Mononuclear cell (primary cell): ENCODE measurements around the gene SEL1L. TPM values are rescaled to one million over a fixed set of nuclear protein-coding genes. Genes with fewer than 3 reads are reported as not detected.
A peak's percentile ranks its signal among the peaks of the same experiment; 100 is the strongest.
"Not testable (repeated sequence)": the region's sequence is repeated elsewhere in the genome, so short reads cannot be mapped to it uniquely, and the experiment has no call there.

ENCODE experiments used
- H3K27me3 ChIP-seq: 2 replicates; pipeline ENCODE4 v1.6.0; 2011; ENCODE audit warnings: low read length, control low read depth; ENCODE audit not compliant: insufficient read depth
- H3K4me1 ChIP-seq: 2 replicates; pipeline ENCODE4 v1.5.1; 2011; ENCODE audit warnings: mild to moderate bottlenecking, low read length, control low read depth; ENCODE audit not compliant: insufficient read depth
- H3K4me3 ChIP-seq: 2 replicates; pipeline ENCODE4 v1.5.1; 2011; ENCODE audit warnings: mild to moderate bottlenecking, low read length, moderate library complexity
- H3K9me3 ChIP-seq: 2 replicates; pipeline ENCODE4 v1.5.1; 2011; ENCODE audit warnings: low read depth, mild to moderate bottlenecking, control low read depth, low read length
- total RNA-seq: library from RNA; depleted of rRNA; stranded (reverse); fragments of >200 nt; gene quantifications from one replicate; pipeline ENCODE4 v1.2.3, GENCODE V29; 2012

SEL1L gene
- total RNA-seq, 1 donor: 57.0 TPM

GRCh38 chr14:81537193-81537592 is 3.5 kb upstream of the SEL1L start:
- peaks cover 28% of the 10 kb centered on the region for H3K4me1 ChIP-seq
- H3K4me3 ChIP-seq: no peak overlapping the region
- H3K9me3 ChIP-seq: no peaks in the 10 kb centered on the region
- no peaks in the 10 kb centered on the region for H3K27me3 ChIP-seq

DNA sequence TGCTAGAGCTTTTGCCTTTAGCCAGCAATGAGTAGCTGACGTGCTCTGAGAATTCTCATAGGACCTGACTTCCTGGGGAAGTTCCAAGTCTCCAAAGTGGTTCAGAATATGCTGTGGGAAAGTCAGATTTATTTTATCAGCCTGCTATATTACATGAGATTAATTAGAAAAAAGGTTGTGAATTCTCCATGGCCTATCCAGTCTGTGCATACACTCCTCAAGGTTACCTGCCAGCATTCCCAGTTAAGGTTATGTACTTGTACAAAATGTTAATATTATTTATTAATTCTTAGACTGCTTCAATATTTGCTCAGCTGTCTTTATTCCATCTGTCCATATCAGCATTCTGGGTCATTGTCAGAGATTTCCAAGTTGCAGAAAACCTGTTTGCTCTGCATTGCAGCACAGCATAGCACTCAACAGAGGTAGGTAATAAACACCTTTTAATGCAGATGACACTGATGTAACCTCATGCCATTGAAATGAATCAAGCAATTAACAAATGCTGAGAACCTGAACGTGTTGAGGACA is 2.7 kb upstream of the SEL1L start:
- Histone ChIP-seq H3K4me1 (peaks cover 36% of the 10 kb centered on the region), H3K27me3 (no peaks in the 10 kb centered on the region), H3K9me3 (no peaks in the 10 kb centered on the region), H3K4me3 (no peak overlapping the region)

DNA sequence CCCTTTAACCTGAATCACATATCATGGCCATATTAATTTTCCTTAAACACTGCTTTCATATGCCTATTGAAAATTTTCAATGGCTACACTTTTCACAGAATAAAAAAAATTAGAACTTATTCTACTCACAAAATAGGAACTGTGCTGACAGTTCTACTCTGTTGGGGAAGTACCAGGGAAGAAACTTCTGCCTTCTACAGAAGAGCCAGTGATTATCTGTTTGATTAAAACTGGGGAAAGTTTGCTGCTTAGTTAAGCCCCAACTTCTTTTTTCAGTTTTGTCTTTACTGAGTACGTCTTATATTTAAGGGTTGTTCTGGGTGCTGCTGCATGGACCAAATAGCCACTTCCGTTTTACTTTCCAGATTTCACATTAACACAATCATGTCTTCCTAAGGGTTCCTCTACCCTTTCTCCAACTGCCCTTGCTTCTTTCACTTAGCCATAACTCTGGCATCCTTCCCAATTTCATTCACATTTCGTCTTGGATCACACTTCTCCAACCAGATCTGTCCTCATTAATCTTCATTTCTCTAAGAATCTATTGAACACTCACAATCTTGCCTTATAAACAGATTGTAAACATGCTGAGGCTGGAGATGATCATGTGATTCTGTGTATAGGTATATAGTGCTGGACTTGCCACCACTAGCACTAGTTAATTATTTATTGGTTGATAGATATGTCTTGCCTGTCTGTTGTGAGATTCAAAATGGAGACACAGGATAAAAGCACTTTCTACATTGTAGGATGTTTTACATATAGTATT is 1.9 kb upstream of the SEL1L start:
- no peaks in the 10 kb centered on the region for H3K27me3 ChIP-seq
- peaks cover 36% of the 10 kb centered on the region for H3K4me1 ChIP-seq
- H3K4me3 ChIP-seq: no peak overlapping the region
- H3K9me3 ChIP-seq: no peaks in the 10 kb centered on the region

GRCh38 chr14:81534510-81535074 is 939 bp upstream of the SEL1L start:
- H3K4me3 ChIP-seq: no peak overlapping the region

GRCh38 chr14:81533212-81533535 is 479 bp downstream of the SEL1L start:
- Histone ChIP-seq H3K9me3 (no peaks in the 10 kb centered on the region), H3K4me3 (peak overlapping the region; percentile 83), H3K4me1 (peaks cover 36% of the 10 kb centered on the region)

More at GRCh38 chr14:81534510-81535074, 939 bp upstream of the SEL1L start:
- no peaks in the 10 kb centered on the region for H3K9me3 ChIP-seq
- no peaks in the 10 kb centered on the region for H3K27me3 ChIP-seq
- peaks cover 36% of the 10 kb centered on the region for H3K4me1 ChIP-seq

GRCh38 chr14:81529391-81529790 is 4.3 kb downstream of the SEL1L start:
- no peak overlapping the region for H3K4me3 ChIP-seq
- H3K9me3 ChIP-seq: no peaks in the 10 kb centered on the region
- H3K27me3 ChIP-seq: no peaks in the 10 kb centered on the region
- peaks cover 22% of the 10 kb centered on the region for H3K4me1 ChIP-seq

More at GRCh38 chr14:81533212-81533535, 479 bp downstream of the SEL1L start:
- H3K27me3 ChIP-seq: no peaks in the 10 kb centered on the region

- H3K27me3 ChIP-seq: no peaks in the 10 kb centered on the region
- no peak overlapping the region for H3K4me3 ChIP-seq
- H3K4me1 ChIP-seq: peaks cover 12% of the 10 kb centered on the region
- H3K9me3 ChIP-seq: no peaks in the 10 kb centered on the region
Observed at GRCh38 chr14:81525129-81525528, 8.5 kb downstream of the SEL1L start.

GRCh38 chr14:81523616-81524015 is 10.0 kb downstream of the SEL1L start:
- H3K4me3 ChIP-seq: no peak overlapping the region
- H3K4me1 ChIP-seq: peaks cover 26% of the 10 kb centered on the region
- no peaks in the 10 kb centered on the region for H3K9me3 ChIP-seq
- no peaks in the 10 kb centered on the region for H3K27me3 ChIP-seq

DNA sequence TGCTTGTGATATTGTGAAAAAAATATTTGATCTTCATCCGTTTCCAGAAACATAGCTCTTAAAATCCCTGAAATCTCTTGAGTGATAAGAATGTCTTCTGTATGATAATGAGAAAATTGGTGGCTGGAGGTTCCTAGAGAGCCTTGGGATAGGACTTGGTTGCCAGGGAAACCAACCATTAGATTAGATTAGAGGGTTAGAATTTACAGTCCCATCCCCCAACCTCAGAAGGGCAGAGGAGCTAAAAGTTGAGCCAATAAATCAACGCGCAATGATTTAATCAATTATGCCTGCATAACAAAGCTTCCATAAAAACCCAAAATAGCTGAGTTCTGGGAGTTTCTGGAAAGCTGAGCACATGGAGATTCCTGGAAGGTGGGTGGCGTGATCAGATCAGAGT is 10.6 kb downstream of the SEL1L start:
- Histone ChIP-seq H3K9me3 (no peaks in the 10 kb centered on the region), H3K4me3 (no peak overlapping the region), H3K4me1 (peaks cover 28% of the 10 kb centered on the region), H3K27me3 (no peaks in the 10 kb centered on the region)

GRCh38 chr14:81521356-81521755 is 12.3 kb downstream of the SEL1L start:
- Histone ChIP-seq H3K9me3 (no peaks in the 10 kb centered on the region), H3K4me1 (peaks cover 28% of the 10 kb centered on the region), H3K27me3 (no peaks in the 10 kb centered on the region), H3K4me3 (no peak overlapping the region)

- H3K9me3 ChIP-seq: no peaks in the 10 kb centered on the region
- no peaks in the 10 kb centered on the region for H3K27me3 ChIP-seq
- no peak overlapping the region for H3K4me3 ChIP-seq
- H3K4me1 ChIP-seq: peaks cover 28% of the 10 kb centered on the region
Observed at GRCh38 chr14:81519200-81520011, 14.2 kb downstream of the SEL1L start.

GRCh38 chr14:81517798-81518398 is 15.8 kb downstream of the SEL1L start:
- H3K4me3 ChIP-seq: no peak overlapping the region
- H3K4me1 ChIP-seq: peaks cover 28% of the 10 kb centered on the region
- H3K9me3 ChIP-seq: no peaks in the 10 kb centered on the region
- H3K27me3 ChIP-seq: no peaks in the 10 kb centered on the region

DNA sequence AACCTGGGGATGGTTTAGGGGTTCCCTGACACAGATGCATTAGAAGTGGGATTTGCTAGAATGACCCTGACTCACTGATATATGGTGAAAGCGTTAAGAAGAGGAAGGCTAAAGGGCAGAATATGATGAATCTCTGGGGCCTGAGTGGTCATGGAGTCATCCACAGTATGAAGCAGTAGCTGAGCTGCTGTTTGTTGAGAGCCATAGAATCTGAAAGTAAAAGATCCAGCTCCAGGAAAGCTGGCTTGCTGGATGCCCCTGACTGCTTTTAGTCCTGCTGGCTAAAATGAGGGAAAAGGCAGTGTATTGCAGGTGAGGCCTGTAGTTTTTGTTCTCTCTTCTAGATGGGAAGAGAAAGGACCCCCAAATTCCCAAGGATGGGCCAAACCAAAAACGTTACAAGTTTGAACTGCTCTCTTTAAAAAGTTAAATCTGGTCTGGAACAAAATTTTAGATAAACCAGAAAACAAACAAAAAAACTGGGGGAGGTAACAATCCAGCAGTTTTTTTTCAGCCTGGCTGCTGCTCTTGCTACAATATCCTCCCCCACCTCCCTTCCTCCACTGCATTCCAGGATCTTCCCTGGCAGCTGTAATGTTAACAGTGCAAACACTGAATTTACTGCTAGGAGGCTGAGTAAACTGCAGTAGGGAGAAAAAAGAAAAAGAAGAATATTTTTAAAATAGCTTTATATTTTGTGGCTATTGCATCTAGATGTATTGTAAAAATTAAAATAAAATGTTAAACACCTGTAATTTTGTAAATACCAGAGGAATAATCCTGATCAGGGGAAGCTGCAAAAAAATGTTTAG is 16.5 kb downstream of the SEL1L start:
- Histone ChIP-seq H3K4me1 (peaks cover 31% of the 10 kb centered on the region), H3K27me3 (no peaks in the 10 kb centered on the region), H3K4me3 (no peak overlapping the region), H3K9me3 (no peaks in the 10 kb centered on the region)

- not testable (repeated sequence) for H3K9me3 ChIP-seq, H3K4me3 ChIP-seq, H3K27me3 ChIP-seq
- H3K4me1 ChIP-seq: peaks cover 38% of the 10 kb centered on the region
Observed at GRCh38 chr14:81515927-81516326, 17.7 kb downstream of the SEL1L start.
